Measurements from ENCODE around the gene USP43.

USP43 gene

GRCh38 chr17:9707948-9708347, 62.6 kb downstream of the USP43 start:
- DNase-seq = no peak

GRCh38 chr17:9714801-9715200, 69.5 kb downstream of the USP43 start:
- DNase-seq = no peak

- DNase-seq = no peak
Observed at GRCh38 chr17:9715503-9716016, 70.2 kb downstream of the USP43 start.

- no peak for DNase-seq
Observed at GRCh38 chr17:9725575-9725974, 80.3 kb downstream of the USP43 start.

GRCh38 chr17:9726291-9726690, 81.0 kb downstream of the USP43 start:
- no peak for DNase-seq

DNA sequence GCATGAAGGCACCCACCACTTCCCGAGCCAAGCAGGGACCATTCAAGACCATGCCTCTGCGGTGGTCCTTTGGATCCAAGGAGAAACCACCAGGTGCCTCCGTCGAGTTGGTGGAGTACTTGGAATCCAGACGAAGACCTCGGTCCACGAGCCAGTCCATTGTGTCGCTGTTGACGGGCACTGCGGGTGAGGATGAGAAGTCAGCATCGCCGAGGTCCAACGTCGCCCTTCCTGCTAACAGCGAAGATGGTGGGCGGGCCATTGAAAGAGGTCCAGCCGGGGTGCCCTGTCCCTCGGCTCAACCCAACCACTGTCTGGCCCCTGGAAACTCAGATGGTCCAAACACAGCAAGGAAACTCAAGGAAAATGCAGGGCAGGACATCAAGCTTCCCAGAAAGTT, 82.7 kb downstream of the USP43 start:
- no peak for DNase-seq

- DNase-seq = no peak
Observed at GRCh38 chr17:9728564-9728963, 83.2 kb downstream of the USP43 start.

DNA sequence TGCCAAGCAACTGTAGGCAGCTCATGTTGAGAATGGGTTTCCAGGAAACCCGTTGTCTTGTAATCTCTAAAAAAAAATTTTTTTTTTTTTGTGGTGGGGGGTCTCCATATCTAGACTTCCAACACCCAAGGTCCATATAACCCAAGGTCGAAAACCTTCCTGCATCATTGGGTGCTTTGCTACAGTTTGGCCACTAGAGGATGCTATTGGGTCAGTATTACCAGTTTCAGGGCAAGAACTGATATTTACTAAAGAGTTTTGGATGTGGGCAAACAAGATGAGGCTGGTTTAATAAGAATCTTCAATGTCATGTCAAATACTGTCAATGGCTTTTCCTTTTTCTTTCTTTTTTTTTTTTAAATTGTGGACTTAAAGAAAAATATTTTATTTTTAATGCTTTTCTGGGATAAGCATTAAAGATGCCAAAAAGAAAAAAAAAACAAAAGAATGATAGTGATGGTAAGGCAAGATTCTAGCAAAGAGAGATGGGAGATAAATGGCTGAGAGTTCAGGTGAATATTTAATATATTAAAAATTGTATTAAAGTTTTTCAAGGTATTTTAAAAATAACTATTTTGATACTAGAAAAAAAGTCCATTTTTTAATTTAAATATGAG, 83.8 kb downstream of the USP43 start:
- no peak for DNase-seq

DNA sequence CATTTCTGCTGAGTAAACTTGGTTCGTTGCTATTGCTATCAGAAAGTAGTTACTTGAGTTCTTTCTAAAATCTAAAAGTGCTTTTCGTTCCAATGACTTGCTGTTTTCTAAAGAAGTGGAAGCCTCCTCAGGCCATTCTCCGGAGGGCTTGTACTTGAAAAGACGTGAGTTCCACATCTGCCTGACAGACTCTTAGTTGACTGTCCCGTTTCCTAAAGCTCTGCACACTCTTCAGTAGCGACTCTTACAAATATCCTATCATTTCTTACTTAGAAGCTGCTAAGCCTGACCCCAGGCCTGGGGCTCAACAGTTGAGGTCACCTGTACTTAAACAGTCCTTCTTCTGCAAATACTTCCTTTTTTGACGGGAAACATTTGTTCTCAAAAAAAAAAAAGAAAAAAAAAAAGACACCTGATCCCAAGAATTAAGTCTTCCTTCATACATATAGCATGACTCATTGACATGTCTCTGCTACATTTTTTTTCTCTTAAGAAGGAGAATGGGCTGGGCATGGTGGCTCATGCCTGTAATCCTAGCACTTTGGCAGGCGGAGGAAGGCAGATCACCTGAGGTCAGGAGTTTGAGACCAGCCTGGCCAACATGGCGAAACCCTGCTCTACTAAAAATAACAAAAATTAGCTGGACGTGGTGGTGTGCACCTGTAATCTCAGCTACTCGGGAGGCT, 84.6 kb downstream of the USP43 start:
- no peak for DNase-seq

- no peak for DNase-seq
Observed at GRCh38 chr17:9750524-9750923, 105.2 kb downstream of the USP43 start.

GRCh38 chr17:9755083-9755482, 109.8 kb downstream of the USP43 start:
- no peak for DNase-seq

GRCh38 chr17:9760266-9760665, 114.9 kb downstream of the USP43 start:
- no peak for DNase-seq

DNA sequence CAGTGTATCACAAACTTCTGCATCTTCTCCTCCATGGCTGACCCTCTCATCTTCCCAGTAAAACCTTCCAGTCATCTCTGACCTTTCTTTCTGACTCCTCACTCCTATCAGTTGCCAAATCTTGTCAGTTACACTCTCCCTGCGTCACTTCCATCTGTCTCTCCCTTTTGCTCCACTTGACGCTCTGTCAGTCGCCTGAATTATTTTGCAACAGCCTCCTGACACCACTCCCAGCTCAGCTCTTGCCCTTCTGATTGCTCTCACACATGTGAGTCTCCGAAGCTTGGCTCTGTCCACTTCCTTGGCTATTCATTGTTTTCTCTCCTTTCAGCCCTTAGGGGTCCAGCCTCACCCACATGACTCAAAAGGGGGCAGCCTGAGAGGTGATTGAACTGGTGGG, 118.3 kb downstream of the USP43 start:
- DNase-seq = no peak

DNA sequence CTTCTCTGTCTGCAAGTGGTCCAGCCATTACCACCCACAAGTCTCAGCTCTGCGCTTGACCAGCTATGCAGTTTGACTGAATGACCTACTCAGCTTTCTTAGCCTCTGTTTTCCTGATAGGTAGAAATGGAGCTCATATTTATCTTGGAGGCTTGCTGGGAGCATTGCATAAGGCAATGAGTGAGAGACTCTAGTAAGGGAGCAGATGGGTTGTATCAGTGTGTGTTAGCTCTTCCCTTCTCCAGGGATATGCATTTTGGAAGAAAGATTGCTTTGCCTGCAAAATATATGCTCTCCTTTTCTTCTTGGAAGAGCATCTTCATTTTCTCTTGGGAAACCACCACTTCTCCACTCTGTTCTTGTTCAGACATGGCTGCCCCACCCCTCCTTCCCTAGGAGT, 120.0 kb downstream of the USP43 start:
- no peak for DNase-seq

DNA sequence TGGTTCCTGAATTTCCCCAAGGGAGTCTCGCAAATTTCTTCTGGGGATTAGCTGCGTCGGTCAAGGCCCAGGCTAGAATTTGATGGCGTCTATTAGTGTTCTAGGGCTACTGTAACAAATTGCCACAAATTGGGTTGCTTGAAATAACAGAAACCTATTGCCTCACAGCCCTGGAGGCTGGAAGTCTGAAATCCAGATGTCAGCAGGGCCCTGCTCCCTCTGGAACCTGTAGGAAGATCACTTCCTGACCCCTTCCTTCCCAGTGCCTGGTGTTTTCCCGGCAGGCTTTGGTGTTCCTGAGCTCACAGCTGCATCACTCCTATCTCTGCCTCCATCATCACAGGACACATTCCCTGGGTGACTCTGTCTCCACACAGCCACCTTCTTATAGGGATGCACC, 121.7 kb downstream of the USP43 start:
- DNase-seq = no peak

DNA sequence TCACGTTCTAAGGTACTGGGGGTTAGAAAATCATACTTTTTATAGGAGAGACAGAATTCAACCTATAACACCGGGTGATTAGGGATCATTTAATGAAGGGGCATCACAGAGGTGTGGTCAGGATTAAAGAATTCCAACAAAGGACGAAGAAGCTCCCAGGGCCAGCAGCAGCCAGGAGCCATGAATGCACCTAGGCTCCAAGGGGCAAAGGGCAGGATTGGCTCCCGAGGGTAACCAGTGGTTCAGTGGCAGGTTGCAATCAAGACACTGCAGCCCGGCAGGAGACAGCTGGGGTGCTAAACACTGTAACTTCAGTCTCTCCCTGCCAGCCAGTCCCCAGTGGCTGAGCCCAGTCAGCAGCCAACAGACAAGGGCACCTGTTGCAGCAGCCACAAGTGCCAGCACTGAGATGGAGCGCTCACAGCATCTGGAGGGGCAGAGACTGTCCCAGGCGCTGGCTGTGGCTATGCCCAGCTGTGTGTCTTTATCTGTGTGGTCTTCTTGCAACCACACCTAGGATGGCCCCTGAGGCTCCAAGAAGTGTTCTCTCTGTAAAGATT, 122.2 kb downstream of the USP43 start:
- DNase-seq = no peak

- DNase-seq = no peak
Observed at GRCh38 chr17:9768381-9768934, 123.1 kb downstream of the USP43 start.

GRCh38 chr17:9769036-9769695, 123.8 kb downstream of the USP43 start:
- DNase-seq = no peak

- no peak for DNase-seq
Observed at GRCh38 chr17:9771465-9771864, 126.1 kb downstream of the USP43 start.

DNA sequence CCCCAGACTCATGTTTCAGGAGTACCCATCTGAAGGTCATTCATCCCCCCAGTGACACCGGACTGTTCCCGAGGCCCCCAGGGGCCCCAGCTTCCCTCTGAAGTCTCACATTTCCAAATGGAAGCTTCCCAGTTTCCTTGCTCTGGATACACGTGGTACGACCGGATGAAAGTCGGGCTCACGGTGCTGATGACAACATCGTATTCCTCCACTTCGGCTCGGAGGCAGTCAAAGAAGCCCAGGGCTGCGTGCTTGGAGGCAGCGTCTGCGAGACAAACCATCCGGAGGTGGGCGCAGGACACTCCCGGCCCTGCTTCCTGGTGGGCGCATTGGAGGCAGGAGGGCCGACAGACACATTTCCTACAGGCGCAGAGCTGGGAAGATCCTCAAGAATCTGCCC, 127.3 kb downstream of the USP43 start:
- DNase-seq = no peak

DNA sequence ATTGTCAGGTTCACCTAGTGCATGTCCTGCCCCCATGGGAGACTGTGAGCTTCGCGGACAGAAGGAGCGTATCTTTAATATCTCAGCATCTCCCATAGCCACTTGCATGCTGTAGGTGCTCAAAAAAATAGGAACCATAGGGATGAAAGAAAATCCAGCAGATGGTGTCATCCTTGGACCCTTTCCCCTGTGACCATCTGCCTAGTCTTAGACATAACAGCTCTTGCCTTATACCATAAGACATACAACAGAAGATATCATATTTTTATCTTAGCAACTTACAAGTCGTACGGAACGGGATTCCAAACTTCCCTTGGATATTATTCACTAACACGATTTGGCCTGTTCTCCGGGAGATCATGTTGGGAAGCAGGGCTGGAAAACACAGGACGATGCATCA, 131.6 kb downstream of the USP43 start:
- no peak for DNase-seq

Measured in CD4-positive, alpha-beta T cell treated with Interleukin-15 for 1 hour (primary cell).